ENCODE measurements around the gene SIRPG.

SIRPG gene

GRCh38 chr20:1595333-1595732, 62.2 kb downstream of the SIRPG start:
- DNase-seq (ENCODE audit: low read depth in 2 of 2), result no peak

- DNase-seq (ENCODE audit: low read depth in 2 of 2), result no peak
Observed at GRCh38 chr20:1588533-1589460, 68.8 kb downstream of the SIRPG start.

- DNase-seq (ENCODE audit: low read depth in 2 of 2), result no peak
Observed at GRCh38 chr20:1587781-1588532, 69.6 kb downstream of the SIRPG start.

- DNase-seq (ENCODE audit: low read depth in 2 of 2), result no peak
Observed at GRCh38 chr20:1579488-1579887, 78.1 kb downstream of the SIRPG start.
